GM12891 (cell line): Measurements from ENCODE around the gene PSMD1.

Experiments
- PAX5 ChIP-seq: IDR thresholded peaks from 2 replicates; pipeline ENCODE4 v1.6.1; 2011; ENCODE audit warnings: low read length, moderate library complexity, mild to moderate bottlenecking; ENCODE audit not compliant: insufficient read depth, severe bottlenecking
- POLR2A ChIP-seq: IDR thresholded peaks from 2 replicates; pipeline ENCODE4 v1.6.1; 2011; ENCODE audit warnings: low read depth, low read length, control low read depth
- POLR2AphosphoS5 ChIP-seq: IDR thresholded peaks from 2 replicates; pipeline ENCODE4 v1.6.1; 2011; ENCODE audit warnings: low read depth, low read length, control low read depth
- SPI1 ChIP-seq: IDR thresholded peaks from 2 replicates; pipeline ENCODE4 v1.6.1; 2011; ENCODE audit warnings: low read depth, low read length, control low read depth
- TAF1 ChIP-seq: IDR thresholded peaks from 2 replicates; pipeline ENCODE4 v1.6.1; 2011; ENCODE audit warnings: low read depth, low read length, control low read depth

- TF ChIP-seq POLR2A (no peak), TAF1 (no peak), POLR2AphosphoS5 (no peak), SPI1 (no peak), PAX5 (no peak)
Measured at GRCh38 chr2:231186325-231186724, 129.7 kb downstream of the PSMD1 start.
